Activated naive CD8-positive, alpha-beta T cell treated with anti-CD3 and anti-CD28 coated beads for 36 hours (primary cell): Measurements from ENCODE around the gene ZNF672. TPM values are rescaled to one million over a fixed set of nuclear protein-coding genes. Genes with fewer than 3 reads are reported as not detected.
A peak's percentile ranks its signal among the peaks of the same experiment; 100 is the strongest.
"Not testable (repeated sequence)": the region's sequence is repeated elsewhere in the genome, so short reads cannot be mapped to it uniquely, and the experiment has no call there.

Experiments used
- DNase-seq: peaks from one replicate; pipeline ENCODE4 v3.0.0; 2021
- H3K27ac Mint-ChIP-seq: one replicate; pipeline ENCODE4 v1.8.0; 2022; ENCODE audit warnings: mild to moderate bottlenecking, moderate library complexity, mixed read lengths
- H3K27me3 Mint-ChIP-seq: one replicate; pipeline ENCODE4 v1.8.0; 2022; ENCODE audit warnings: mild to moderate bottlenecking, mixed read lengths
- H3K36me3 Mint-ChIP-seq: one replicate; pipeline ENCODE4 v1.8.0; 2021; ENCODE audit warnings: mild to moderate bottlenecking, mixed read lengths
- H3K4me1 Mint-ChIP-seq: one replicate; pipeline ENCODE4 v1.8.0; 2021; ENCODE audit warnings: mixed read lengths
- H3K4me3 Mint-ChIP-seq: one replicate; pipeline ENCODE4 v1.8.0; 2022; ENCODE audit warnings: mild to moderate bottlenecking, moderate library complexity, mixed read lengths
- H3K9me3 Mint-ChIP-seq: one replicate; pipeline ENCODE4 v1.8.0; 2022; ENCODE audit warnings: mixed read lengths
- total RNA-seq, 2 experiments: library from RNA; stranded (reverse); gene quantifications; one replicate each; pipeline ENCODE4 v1.2.3, GENCODE V29; 2021

The ZNF672 gene
- total RNA-seq, 2 experiments from 2014 or later, result 46.4 to 48.0 TPM

DNA sequence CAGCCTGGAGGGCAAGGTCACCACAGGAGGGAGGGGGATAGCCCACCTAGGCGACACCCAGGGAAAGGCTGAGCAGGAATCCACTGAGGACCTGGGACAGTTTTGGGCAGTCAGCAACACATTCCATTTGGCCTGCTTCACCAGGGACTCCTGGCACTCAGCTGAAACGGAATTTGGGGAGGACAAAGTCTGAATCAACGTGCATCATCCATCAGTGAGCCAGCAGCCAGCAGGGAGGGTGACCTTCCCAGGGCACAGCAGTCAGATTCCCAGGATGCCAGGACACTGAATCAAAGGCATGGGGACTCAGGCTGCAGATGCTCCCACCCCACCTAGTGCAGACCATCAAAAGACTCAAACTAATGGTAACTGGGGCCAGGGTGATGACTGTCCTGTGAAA is 16.9 kb upstream of the ZNF672 start:
- Mint-ChIP-seq H3K4me1 (peaks cover 67% of the 10 kb centered on the region), H3K36me3 (peaks cover 28% of the 10 kb centered on the region), H3K27me3 (no peaks in the 10 kb centered on the region), H3K9me3 (no peaks in the 10 kb centered on the region), H3K4me3 (no peak overlapping the region), H3K27ac (no peak overlapping the region)
- no peak for DNase-seq

GRCh38 chr1:248821641-248822040 is 16.4 kb upstream of the ZNF672 start:
- no peak for DNase-seq
- H3K27me3 Mint-ChIP-seq, result no peaks in the 10 kb centered on the region
- no peak overlapping the region for H3K4me3 Mint-ChIP-seq
- peaks cover 62% of the 10 kb centered on the region for H3K4me1 Mint-ChIP-seq
- H3K36me3 Mint-ChIP-seq, result peaks cover 28% of the 10 kb centered on the region
- no peaks in the 10 kb centered on the region for H3K9me3 Mint-ChIP-seq
- no peak overlapping the region for H3K27ac Mint-ChIP-seq

GRCh38 chr1:248822148-248823032 is 15.6 kb upstream of the ZNF672 start:
- Mint-ChIP-seq H3K27me3 (no peaks in the 10 kb centered on the region), H3K4me3 (no peak overlapping the region), H3K36me3 (peaks cover 28% of the 10 kb centered on the region), H3K4me1 (peaks cover 63% of the 10 kb centered on the region), H3K27ac (no peak overlapping the region), H3K9me3 (no peaks in the 10 kb centered on the region)
- no peak for DNase-seq

DNA sequence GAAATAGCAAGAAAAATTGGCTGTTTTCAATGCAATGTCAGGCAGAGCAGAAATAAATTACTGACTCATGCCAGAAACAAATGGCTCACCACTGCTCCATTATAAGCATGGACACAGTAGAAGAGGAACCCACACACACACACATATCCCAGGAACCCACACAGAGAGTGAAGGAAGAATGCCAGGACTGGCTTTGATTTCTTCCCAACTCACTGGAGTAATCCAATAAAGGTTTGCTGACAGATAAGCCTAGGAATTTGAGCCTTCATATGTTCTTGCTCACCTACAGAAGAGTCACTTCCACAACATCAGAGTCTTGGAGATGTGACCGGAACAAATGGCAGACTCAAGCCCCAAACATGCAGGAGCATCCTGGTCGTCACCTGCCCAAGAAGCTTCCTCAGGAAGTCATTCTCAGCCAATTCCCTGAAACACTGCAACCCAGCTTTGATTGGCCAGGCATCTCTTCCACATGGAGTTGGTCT is 14.5 kb upstream of the ZNF672 start:
- H3K27ac Mint-ChIP-seq, result no peak overlapping the region
- DNase-seq, result no peak
- no peaks in the 10 kb centered on the region for H3K27me3 Mint-ChIP-seq
- H3K36me3 Mint-ChIP-seq, result peaks cover 24% of the 10 kb centered on the region
- peaks cover 63% of the 10 kb centered on the region for H3K4me1 Mint-ChIP-seq
- H3K9me3 Mint-ChIP-seq, result no peaks in the 10 kb centered on the region
- H3K4me3 Mint-ChIP-seq, result peak overlapping the region; percentile 14

DNA sequence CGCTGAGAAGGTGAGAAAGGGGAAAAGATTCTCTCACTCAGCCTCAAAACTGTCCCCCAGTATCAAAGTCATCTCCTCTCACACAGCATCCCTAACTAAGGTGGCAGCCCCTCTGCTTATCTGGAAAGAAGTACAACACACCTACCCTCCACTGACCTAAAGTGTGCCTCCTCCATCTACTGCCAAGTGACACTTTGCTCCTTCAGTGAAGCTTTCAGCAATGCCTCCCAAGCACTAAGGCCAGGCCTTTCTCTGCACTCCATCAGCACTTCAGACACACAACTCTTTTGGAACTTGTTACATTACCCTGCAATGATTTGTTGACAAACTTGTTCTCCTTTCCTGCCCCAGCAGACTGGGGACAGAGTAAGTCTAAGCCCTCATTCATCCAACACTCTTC is 13.7 kb upstream of the ZNF672 start:
- H3K36me3 Mint-ChIP-seq, result peaks cover 21% of the 10 kb centered on the region
- no peaks in the 10 kb centered on the region for H3K9me3 Mint-ChIP-seq
- H3K4me1 Mint-ChIP-seq, result peaks cover 57% of the 10 kb centered on the region
- no peaks in the 10 kb centered on the region for H3K27me3 Mint-ChIP-seq
- H3K4me3 Mint-ChIP-seq, result peak overlapping the region; percentile 100
- no peak for DNase-seq
- H3K27ac Mint-ChIP-seq, result no peak overlapping the region

GRCh38 chr1:248824701-248825100 is 13.3 kb upstream of the ZNF672 start:
- no peak overlapping the region for H3K27ac Mint-ChIP-seq
- DNase-seq, result no peak
- peaks cover 54% of the 10 kb centered on the region for H3K4me1 Mint-ChIP-seq
- no peaks in the 10 kb centered on the region for H3K27me3 Mint-ChIP-seq
- no peaks in the 10 kb centered on the region for H3K9me3 Mint-ChIP-seq
- H3K4me3 Mint-ChIP-seq, result peak overlapping the region; percentile 100
- peaks cover 21% of the 10 kb centered on the region for H3K36me3 Mint-ChIP-seq

- Mint-ChIP-seq H3K27ac (peak overlapping the region; percentile 100), H3K27me3 (no peaks in the 10 kb centered on the region), H3K36me3 (peaks cover 19% of the 10 kb centered on the region), H3K4me3 (peak overlapping the region; percentile 100), H3K9me3 (no peaks in the 10 kb centered on the region), H3K4me1 (peaks cover 52% of the 10 kb centered on the region)
- DNase-seq, result no peak
Measured at GRCh38 chr1:248825136-248825535, 12.9 kb upstream of the ZNF672 start.

- DNase-seq, result no peak
- no peaks in the 10 kb centered on the region for H3K9me3 Mint-ChIP-seq
- peak overlapping the region; percentile 100 for H3K27ac Mint-ChIP-seq
- H3K27me3 Mint-ChIP-seq, result no peaks in the 10 kb centered on the region
- H3K4me1 Mint-ChIP-seq, result peaks cover 48% of the 10 kb centered on the region
- H3K4me3 Mint-ChIP-seq, result peak overlapping the region; percentile 100
- peaks cover 15% of the 10 kb centered on the region for H3K36me3 Mint-ChIP-seq
Measured at GRCh38 chr1:248825573-248825908, 12.5 kb upstream of the ZNF672 start.

DNA sequence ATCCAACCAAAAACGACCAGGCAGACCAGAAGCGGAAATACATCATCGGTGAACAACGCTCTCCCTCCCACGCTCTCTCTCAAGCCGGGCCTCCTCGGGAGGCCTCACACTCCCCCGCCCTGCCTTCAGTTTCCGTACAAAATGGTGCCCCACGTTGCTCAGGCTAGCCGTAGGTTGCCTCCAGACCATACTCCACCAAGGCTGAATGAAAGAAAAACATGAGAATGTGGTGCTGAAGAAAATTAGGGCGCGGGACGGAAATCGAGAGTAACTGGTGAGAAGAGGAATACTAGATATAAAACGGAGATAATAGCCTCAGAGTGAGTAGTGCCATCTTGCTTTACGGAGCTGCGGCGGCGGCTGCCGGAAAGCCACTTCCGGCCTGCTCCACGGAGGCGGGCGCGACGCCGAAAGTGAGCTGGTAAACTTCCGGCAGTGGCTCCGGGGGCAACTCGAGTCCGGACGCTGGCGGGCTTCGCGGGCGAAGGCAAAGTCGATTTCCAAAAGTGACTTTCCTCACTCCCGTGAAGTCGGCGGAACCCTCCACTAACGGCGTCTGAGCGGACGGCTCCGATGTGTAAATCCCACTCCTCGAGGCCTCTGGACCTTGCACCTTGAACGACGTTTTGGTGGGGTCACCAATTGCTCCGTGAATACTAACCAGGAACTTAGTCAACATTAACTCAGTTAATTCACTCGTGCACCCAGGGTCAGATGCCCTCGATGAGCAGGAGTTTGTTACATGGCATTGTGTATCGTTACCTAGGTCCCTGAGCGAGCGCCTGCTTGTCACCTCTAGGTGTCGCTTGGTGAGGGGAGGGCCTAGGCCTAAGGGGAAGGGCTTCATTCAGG is 11.9 kb upstream of the ZNF672 start, which contains the start of gene SH3BP5L:
SH3BP5L (minus strand) TSS at position 7 of the 852 bp plus-strand sequence. CDS start 980 bp downstream, outside the sequence.
- peaks cover 43% of the 10 kb centered on the region for H3K4me1 Mint-ChIP-seq
- no peaks in the 10 kb centered on the region for H3K27me3 Mint-ChIP-seq
- H3K4me3 Mint-ChIP-seq, result peak within 1 kb of the TSS; percentile 100
- peaks cover 15% of the 10 kb centered on the region for H3K36me3 Mint-ChIP-seq
- no peaks in the 10 kb centered on the region for H3K9me3 Mint-ChIP-seq
- H3K27ac Mint-ChIP-seq, result peak within 1 kb of the TSS; percentile 100
- peak; percentile 90 for DNase-seq

- no peak for DNase-seq
- Mint-ChIP-seq H3K27ac (no peak overlapping the region), H3K27me3 (peaks cover 4% of the 10 kb centered on the region), H3K4me1 (peaks cover 20% of the 10 kb centered on the region), H3K36me3 (peaks cover 12% of the 10 kb centered on the region), H3K4me3 (no peak overlapping the region), H3K9me3 (no peaks in the 10 kb centered on the region)
Measured at GRCh38 chr1:248828845-248829244, 9.2 kb upstream of the ZNF672 start.

DNA sequence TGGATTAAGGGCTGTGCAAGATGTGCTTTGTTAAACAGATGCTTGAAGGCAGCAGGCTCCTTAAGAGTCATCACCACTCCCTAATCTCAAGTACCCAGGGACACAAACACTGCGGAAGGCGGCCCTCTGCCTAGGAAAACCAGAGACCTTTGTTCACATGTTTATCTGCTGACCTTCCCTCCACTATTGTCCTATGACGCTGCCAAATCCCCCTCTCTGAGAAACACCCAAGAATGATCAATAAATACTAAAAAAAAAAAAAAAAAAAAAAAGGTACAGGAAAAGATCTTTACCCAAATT is 7.4 kb upstream of the ZNF672 start:
- H3K27ac Mint-ChIP-seq, H3K9me3 Mint-ChIP-seq, H3K36me3 Mint-ChIP-seq, H3K27me3 Mint-ChIP-seq, DNase-seq, H3K4me1 Mint-ChIP-seq, H3K4me3 Mint-ChIP-seq: not testable (repeated sequence)

- no peak for DNase-seq
- no peak overlapping the region for H3K27ac Mint-ChIP-seq
- H3K4me3 Mint-ChIP-seq, result no peak overlapping the region
- no peaks in the 10 kb centered on the region for H3K36me3 Mint-ChIP-seq
- H3K27me3 Mint-ChIP-seq, result peaks cover 4% of the 10 kb centered on the region
- peaks cover 6% of the 10 kb centered on the region for H3K4me1 Mint-ChIP-seq
- no peaks in the 10 kb centered on the region for H3K9me3 Mint-ChIP-seq
Measured at GRCh38 chr1:248831842-248832241, 6.2 kb upstream of the ZNF672 start.

- H3K4me3 Mint-ChIP-seq, result no peak overlapping the region
- H3K4me1 Mint-ChIP-seq, result peaks cover 2% of the 10 kb centered on the region
- no peak overlapping the region for H3K27ac Mint-ChIP-seq
- H3K9me3 Mint-ChIP-seq, result no peaks in the 10 kb centered on the region
- H3K36me3 Mint-ChIP-seq, result no peaks in the 10 kb centered on the region
- no peak for DNase-seq
- H3K27me3 Mint-ChIP-seq, result peaks cover 4% of the 10 kb centered on the region
Measured at GRCh38 chr1:248834343-248834940, 3.6 kb upstream of the ZNF672 start.

DNA sequence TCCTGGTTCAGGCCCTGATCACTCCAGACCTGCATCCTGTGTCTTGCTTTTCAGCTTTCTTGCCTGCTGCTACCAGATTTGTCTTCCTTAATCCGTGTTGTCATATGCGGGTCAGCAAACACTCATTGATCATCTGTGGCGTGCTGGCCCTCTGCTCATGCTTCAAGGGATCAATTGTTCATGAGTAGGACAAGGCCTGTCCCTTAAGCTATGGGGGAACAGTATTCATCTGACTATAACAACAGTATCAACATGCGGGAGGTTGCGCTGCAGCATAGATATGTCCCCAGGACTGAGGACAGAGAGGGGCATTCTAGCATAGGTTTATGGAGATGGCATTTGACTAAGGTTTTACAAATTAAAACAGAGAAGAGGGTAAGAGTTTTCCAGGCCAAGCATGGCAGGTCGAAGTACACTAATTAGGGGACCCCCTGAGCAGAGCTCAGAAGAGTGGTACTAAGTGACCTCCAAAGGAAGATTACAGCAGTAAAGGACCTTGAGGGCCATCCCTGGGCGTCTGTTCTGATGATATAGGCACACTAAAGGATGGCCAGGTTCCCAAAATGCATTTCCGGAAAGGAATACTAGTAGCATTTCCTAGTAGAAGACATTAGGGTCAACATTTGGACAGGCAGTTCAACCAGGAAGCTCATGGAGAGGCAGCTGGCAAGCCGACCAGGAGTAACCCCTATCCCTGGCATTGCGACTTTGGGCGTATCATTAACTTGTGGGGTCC is 811 bp upstream of the ZNF672 start:
- no peak for DNase-seq
- H3K4me1 Mint-ChIP-seq, result peaks cover 20% of the 10 kb centered on the region

More for the DNA sequence above, 811 bp upstream of the ZNF672 start:
- no peak overlapping the region for H3K4me3 Mint-ChIP-seq
- peaks cover 2% of the 10 kb centered on the region for H3K36me3 Mint-ChIP-seq
- no peak overlapping the region for H3K27ac Mint-ChIP-seq
- peaks cover 4% of the 10 kb centered on the region for H3K27me3 Mint-ChIP-seq
- H3K9me3 Mint-ChIP-seq, result no peaks in the 10 kb centered on the region
